HepG2 (cell line): ENCODE results near the gene IQCH. TPM values are rescaled to one million over a fixed set of nuclear protein-coding genes. Genes with fewer than 3 reads are reported as not detected.

ENCODE experiments used
- ATAC-seq: fragments of 200-7000 bp; cut with Tn5 transposase; 3 replicates; pipeline ENCODE4 v1.9.1; 2020; ENCODE audit warnings: mild to moderate bottlenecking, moderate library complexity
- BruUV-seq: library from RNA; stranded (reverse); fragments of 400-500 nt; replicated peaks from 2 replicates; lab custom pipeline; 2021; lab: Mats Ljungman, UMichigan
- CTCF ChIA-PET: fragments of 300-600 bp; formaldehyde crosslinking; extraction: SDS; loops from one replicate; lab custom pipeline; 2021; ENCODE audit warnings: low total read pairs, inconsistent platforms, low intra/inter-chr PET ratio; lab: Yijun Ruan, JAX
- POLR2A ChIA-PET: fragments of 350-600 bp; sonication (Branson Sonifier 250); formaldehyde crosslinking; loops from one replicate; lab custom pipeline; 2020; ENCODE audit warnings: antibody characterized with exemption, inconsistent platforms; lab: Yijun Ruan, JAX
- DNase-seq: peaks from one replicate; pipeline ENCODE4 v3.0.0-alpha.2; 2015; ENCODE audit warnings: low spot score
- FAIRE-seq: peaks from 3 replicates; lab custom pipeline; 2011; peaks lifted over from hg19 to GRCh38; lab: Jason Lieb, UNC
- H2AFZ ChIP-seq: one replicate; pipeline ENCODE4 v1.6.1; 2011; ENCODE audit warnings: low read length, inconsistent platforms
- H3K27ac ChIP-seq: fragments of 300-600 bp; 3 replicates; pipeline ENCODE4 v1.8.0; 2011; ENCODE audit warnings: mixed run types, mild to moderate bottlenecking, mixed read lengths, low read length, inconsistent platforms; ENCODE audit not compliant: insufficient read depth; ENCODE audit errors: extremely low read length
- H3K27me3 ChIP-seq, 2 experiments: fragments of 200-600 bp in 1 of 2; 2 replicates in 1 of 2; 3 replicates in 1 of 2; pipeline versions ENCODE4 v1.6.0 to v1.8.0; 2011; ENCODE audit warnings: low read length in 2 of 2, mild to moderate bottlenecking in 2 of 2, moderate library complexity in 2 of 2, inconsistent platforms in 1 of 2; ENCODE audit not compliant: insufficient read depth in 2 of 2, control insufficient read depth in 1 of 2
- H3K36me3 ChIP-seq, 2 experiments: fragments of 200-600 bp in 1 of 2; replicated peaks in 1 of 2; 2 replicates in 1 of 2; 3 replicates in 1 of 2; pipeline versions ENCODE4 v1.5.1 to v1.8.0; 2011; ENCODE audit warnings: low read length in 2 of 2, inconsistent platforms in 1 of 2; ENCODE audit not compliant: insufficient read depth in 2 of 2, control insufficient read depth in 1 of 2
- H3K4me1 ChIP-seq: 2 replicates; pipeline ENCODE4 v1.5.1; 2012; ENCODE audit warnings: low read length, inconsistent platforms; ENCODE audit not compliant: insufficient read depth
- H3K4me2 ChIP-seq: 2 replicates; pipeline ENCODE4 v1.6.0; 2011; ENCODE audit warnings: low read depth, low read length, inconsistent platforms
- H3K4me3 ChIP-seq, 3 experiments: fragments of 200-600 bp in 1 of 3; sonication (generic), shearing (Covaris generic) in 1 of 3; replicated peaks in 1 of 3; 2 replicates each; pipeline ENCODE4 v1.5.1; 2011 to 2016; ENCODE audit warnings: low read length in 3 of 3, inconsistent platforms in 2 of 3, low read depth in 2 of 3, mild to moderate bottlenecking in 2 of 3, control low read depth in 1 of 3, mixed read lengths in 1 of 3; ENCODE audit not compliant: insufficient read depth in 1 of 3
- H3K79me2 ChIP-seq: one replicate; pipeline ENCODE4 v1.6.1; 2011; ENCODE audit warnings: low read length, inconsistent platforms; ENCODE audit not compliant: insufficient read depth
- H3K9ac ChIP-seq: 2 replicates; pipeline ENCODE4 v1.6.0; 2011; ENCODE audit warnings: mild to moderate bottlenecking, low read depth, low read length, inconsistent platforms; ENCODE audit not compliant: insufficient read depth
- H3K9me3 ChIP-seq: 2 replicates; pipeline ENCODE4 v1.5.1; 2012; ENCODE audit warnings: mild to moderate bottlenecking, low read length
- H4K20me1 ChIP-seq: 2 replicates; pipeline ENCODE4 v1.6.0; 2011; ENCODE audit warnings: inconsistent platforms, mild to moderate bottlenecking, low read length, moderate library complexity; ENCODE audit not compliant: insufficient read depth
- CREB1 ChIP-seq, 2 experiments: fragments of 450-650 bp in 1 of 2; IDR thresholded peaks; 2 replicates each; pipeline ENCODE4 v1.6.1; 2016 to 2017; ENCODE audit warnings: control low read depth in 1 of 2, mild to moderate bottlenecking in 1 of 2, missing compliant biosample characterization in 1 of 2, missing genetic modification characterization in 1 of 2
- ETV6 ChIP-seq: sonication (generic); formaldehyde crosslinking; conservative IDR thresholded peaks from 2 replicates; pipeline ENCODE4 v1.4.0; 2020; ENCODE audit warnings: missing genetic modification reagents
- FOXC1 ChIP-seq: sonication (generic); formaldehyde crosslinking; IDR thresholded peaks from 2 replicates; pipeline ENCODE4 v1.8.0; 2022; ENCODE audit warnings: mild to moderate bottlenecking, missing genetic modification reagents, borderline replicate concordance
- HDAC2 ChIP-seq: sonication (generic); formaldehyde crosslinking; IDR thresholded peaks from 2 replicates; pipeline ENCODE4 v1.4.0; 2020; ENCODE audit warnings: missing genetic modification reagents
- HOXA3 ChIP-seq: sonication (generic); formaldehyde crosslinking; IDR thresholded peaks from 2 replicates; pipeline ENCODE4 v1.5.0; 2020; ENCODE audit warnings: missing genetic modification reagents
- HOXA9 ChIP-seq: sonication (generic); formaldehyde crosslinking; IDR thresholded peaks from 2 replicates; pipeline ENCODE4 v1.8.1; 2022; ENCODE audit warnings: missing genetic modification reagents, mild to moderate bottlenecking, moderate library complexity, borderline replicate concordance
- KLF15 ChIP-seq: sonication (generic); formaldehyde crosslinking; IDR thresholded peaks from 2 replicates; pipeline ENCODE4 v1.8.1; 2023; ENCODE audit warnings: borderline replicate concordance, mild to moderate bottlenecking, inconsistent platforms, missing genetic modification reagents, mixed read lengths
- MEF2D ChIP-seq: sonication (generic); formaldehyde crosslinking; IDR thresholded peaks from 2 replicates; pipeline ENCODE4 v1.5.1; 2020; ENCODE audit warnings: mild to moderate bottlenecking, missing genetic modification reagents
- PCBP2 ChIP-seq: fragments of 200-400 bp; formaldehyde crosslinking; optimal IDR thresholded peaks from 2 replicates; pipeline ENCODE3; 2018; ENCODE audit warnings: low read length, low read depth; ENCODE audit not compliant: poor library complexity, severe bottlenecking
- RAD21 ChIP-seq: fragments of 450-650 bp; formaldehyde crosslinking; IDR thresholded peaks from 2 replicates; pipeline ENCODE4 v1.5.0; 2020; ENCODE audit warnings: mild to moderate bottlenecking
- REL ChIP-seq: sonication (generic); formaldehyde crosslinking; conservative IDR thresholded peaks from 2 replicates; pipeline ENCODE4 v1.8.0; 2022; ENCODE audit warnings: mild to moderate bottlenecking, missing genetic modification reagents, moderate library complexity
- SIX4 ChIP-seq: sonication (generic); formaldehyde crosslinking; IDR thresholded peaks from 2 replicates; pipeline ENCODE4 v1.4.0; 2020; ENCODE audit warnings: missing genetic modification reagents
- TERF1 ChIP-seq: sonication (generic); formaldehyde crosslinking; IDR thresholded peaks from 2 replicates; pipeline ENCODE4 v1.8.0; 2022; ENCODE audit warnings: mild to moderate bottlenecking, missing genetic modification reagents, moderate library complexity
- ZNF225 ChIP-seq: sonication (generic); formaldehyde crosslinking; IDR thresholded peaks from 2 replicates; pipeline ENCODE4 v1.4.0; 2020; ENCODE audit warnings: mild to moderate bottlenecking, missing genetic modification reagents
- ZNF326 ChIP-seq: sonication (generic); formaldehyde crosslinking; IDR thresholded peaks from 2 replicates; pipeline ENCODE4 v1.4.0; 2020; ENCODE audit warnings: missing genetic modification reagents, borderline replicate concordance
- ZNF460 ChIP-seq: sonication (generic); formaldehyde crosslinking; IDR thresholded peaks from 2 replicates; pipeline ENCODE4 v1.5.1; 2020; ENCODE audit warnings: missing genetic modification reagents, mild to moderate bottlenecking, borderline replicate concordance
- ZNF484 ChIP-seq: sonication (generic); formaldehyde crosslinking; IDR thresholded peaks from 2 replicates; pipeline ENCODE4 v1.5.1; 2020; ENCODE audit warnings: mild to moderate bottlenecking, low read depth, missing genetic modification reagents, borderline replicate concordance
- ZNF513 ChIP-seq: sonication (generic); formaldehyde crosslinking; conservative IDR thresholded peaks from 2 replicates; pipeline ENCODE4 v1.5.0; 2020; ENCODE audit warnings: missing genetic modification reagents
- ZNF547 ChIP-seq: sonication (generic); formaldehyde crosslinking; IDR thresholded peaks from 2 replicates; pipeline ENCODE4 v1.5.1; 2020; ENCODE audit warnings: mild to moderate bottlenecking, missing genetic modification reagents
- ZNF556 ChIP-seq: sonication (generic); formaldehyde crosslinking; IDR thresholded peaks from 2 replicates; pipeline ENCODE4 v1.4.0; 2020; ENCODE audit warnings: mild to moderate bottlenecking, missing genetic modification reagents, borderline replicate concordance
- WGBS: methylation state at CpG from one replicate; pipeline ENCODE4 v1.1.6; 2017; ENCODE audit warnings: low lambda C conversion rate; 5-methylcytosine and 5-hydroxymethylcytosine counted together
- in situ Hi-C: cut with HindIII; loops from 2 replicates; pipeline ENCODE4 v1.10.0; 2017; ENCODE audit warnings: low pct_unique_long_range_greater_than_20kb; ENCODE audit not compliant: extremely low pct_ligation_motif_present
- intact Hi-C: fragments of 100-400 bp; cut with micrococcal nuclease; formaldehyde crosslinking; loops from one replicate; pipeline ENCODE4 v1.10.0; 2022; ENCODE audit not compliant: unreplicated experiment
- polyA plus RNA-seq, 8 experiments: library from polyadenylated mRNA; depleted of rRNA in 3 of 8; stranded (reverse) in 7 of 8; unstranded in 1 of 8; fragments of >200 nt; fragmentation: Illumina TruSeq in 4 of 8; extraction: Trizol in 4 of 8; gene quantifications; 2 replicates each; pipeline versions ENCODE4 v1.2.1 to v1.2.3, GENCODE V29; 2011 to 2016; ENCODE audit warnings: low read depth in 4 of 8, missing spikeins in 1 of 8, mixed read lengths in 1 of 8; ENCODE audit not compliant: insufficient read depth in 1 of 8
- total RNA-seq, 5 experiments: library from RNA; depleted of rRNA; stranded (reverse); fragments of >200 nt; fragmentation: Illumina TruSeq; extraction: Trizol; gene quantifications; 2 replicates each; pipeline ENCODE4 v1.2.3, GENCODE V29; 2016; ENCODE audit warnings: low read depth in 1 of 5

IQCH gene
- total and polyA plus RNA-seq, 2 of the 13 experiments (the other 11 are each of a cell fraction or from before 2014, with no cell fraction given), result 0.16 to 0.55 TPM

GRCh38 chr15:67366904-67367303 is 112.3 kb downstream of the IQCH start:
- no peak overlapping the region for H3K9ac ChIP-seq
- FAIRE-seq (no peak), ATAC-seq (no peak), DNase-seq (no peak)
- CTCF ChIA-PET, result no interaction called here
- no peaks in the 10 kb centered on the region for H3K4me1 ChIP-seq
- POLR2A ChIA-PET, result no interaction called here
- WGBS, result 0% methylated on average over 1 of the region's 1 CpG
- no peak for TF ChIP-seq ZNF484 (CRISPR knock-in tag)
- no peak for TF ChIP-seq ZNF547
- no peak for TF ChIP-seq TERF1 (CRISPR knock-in tag)
- no peak for TF ChIP-seq ZNF225 (CRISPR knock-in tag)
- TF ChIP-seq ZNF513 (CRISPR knock-in tag), result no peak
- no peak for TF ChIP-seq MEF2D (CRISPR knock-in tag)
- TF ChIP-seq RAD21 (CRISPR knock-in tag), result no peak
- no peak for TF ChIP-seq HOXA9
- TF ChIP-seq HOXA3, result no peak
- no peak for TF ChIP-seq ZNF556 (CRISPR knock-in tag)
- no peak for TF ChIP-seq FOXC1
- no peak for TF ChIP-seq ETV6 (CRISPR knock-in tag)
- TF ChIP-seq REL, result no peak
- TF ChIP-seq ZNF460 (CRISPR knock-in tag), result no peak
- TF ChIP-seq KLF15, result no peak
- no peak for TF ChIP-seq ZNF326
- TF ChIP-seq HDAC2 (CRISPR knock-in tag), result no peak
- no peak for TF ChIP-seq CREB1 (IDR thresholded peaks at IDR 0.05)
- no peak for TF ChIP-seq CREB1 (CRISPR knock-in tag; IDR thresholded peaks at IDR 0.05)
- TF ChIP-seq PCBP2, result no peak
- no peak for TF ChIP-seq SIX4 (CRISPR knock-in tag)
- H4K20me1 ChIP-seq, result no peaks in the 10 kb centered on the region
- peaks cover 2 to 5% of the 10 kb centered on the region in 2 experiments; a peak in 2 of 5 replicates for H3K27me3 ChIP-seq
- intact Hi-C loops (no loop called here), in situ Hi-C loops (no loop called here)
- H3K9me3 ChIP-seq, result no peaks in the 10 kb centered on the region
- BruUV-seq, result no TSS peak
- no peak overlapping the region for H3K27ac ChIP-seq
- no peaks in the 10 kb centered on the region for H3K79me2 ChIP-seq
- no peak overlapping the region for H3K4me2 ChIP-seq
- H2AFZ ChIP-seq, result no peak overlapping the region
- H3K4me3 ChIP-seq, result no peak overlapping the region
- no peaks in the 10 kb centered on the region for H3K36me3 ChIP-seq
